OCI-LY3 (cell line): Measurements from ENCODE around the gene NCKAP5.

ENCODE experiments used
- CTCF ChIP-seq: fragments of 200-600, 300-600 bp; sonication (generic); IDR thresholded peaks from 2 replicates; pipeline ENCODE4 v1.5.1; 2014; ENCODE audit warnings: antibody characterized with exemption, low read length, low read depth
- EZH2phosphoT487 ChIP-seq: fragments of 200-600 bp; shearing (Covaris generic); IDR thresholded peaks from 2 replicates; pipeline ENCODE4 v1.6.1; 2018; ENCODE audit warnings: antibody characterized with exemption, mixed run types, low read depth

GRCh38 chr2:133444465-133444864 lies 123.8 kb downstream of the NCKAP5 start:
- no peak for TF ChIP-seq CTCF
- TF ChIP-seq EZH2phosphoT487, result no peak
